Measurements from ENCODE around the gene STMN1. TPM values are rescaled to one million over a fixed set of nuclear protein-coding genes. Genes with fewer than 3 reads are reported as not detected.

The STMN1 gene
- 177 and 206 TPM in 2 replicates for total RNA-seq (2014; rRNA removed)
- Bru-seq, nascent RNA: percentile 71 among the genes with signal in this experiment
- percentile 83 among the genes with signal in this experiment for BruChase-seq, experiment 1, labeled RNA remaining after a 6-hour chase
- BruChase-seq, experiment 2, labeled RNA remaining after a 2-hour chase: percentile 56 among the genes with signal in this experiment
- long read RNA-seq, transcript STMN1-206 (5 exons, 1,504 nt): major isoform, 25 of 34 reads
- long read RNA-seq, partial matches to known transcripts: 2 of 34 reads
- long read RNA-seq, other reads (novel, unspliced or antisense): 5 of 34 reads

DNA sequence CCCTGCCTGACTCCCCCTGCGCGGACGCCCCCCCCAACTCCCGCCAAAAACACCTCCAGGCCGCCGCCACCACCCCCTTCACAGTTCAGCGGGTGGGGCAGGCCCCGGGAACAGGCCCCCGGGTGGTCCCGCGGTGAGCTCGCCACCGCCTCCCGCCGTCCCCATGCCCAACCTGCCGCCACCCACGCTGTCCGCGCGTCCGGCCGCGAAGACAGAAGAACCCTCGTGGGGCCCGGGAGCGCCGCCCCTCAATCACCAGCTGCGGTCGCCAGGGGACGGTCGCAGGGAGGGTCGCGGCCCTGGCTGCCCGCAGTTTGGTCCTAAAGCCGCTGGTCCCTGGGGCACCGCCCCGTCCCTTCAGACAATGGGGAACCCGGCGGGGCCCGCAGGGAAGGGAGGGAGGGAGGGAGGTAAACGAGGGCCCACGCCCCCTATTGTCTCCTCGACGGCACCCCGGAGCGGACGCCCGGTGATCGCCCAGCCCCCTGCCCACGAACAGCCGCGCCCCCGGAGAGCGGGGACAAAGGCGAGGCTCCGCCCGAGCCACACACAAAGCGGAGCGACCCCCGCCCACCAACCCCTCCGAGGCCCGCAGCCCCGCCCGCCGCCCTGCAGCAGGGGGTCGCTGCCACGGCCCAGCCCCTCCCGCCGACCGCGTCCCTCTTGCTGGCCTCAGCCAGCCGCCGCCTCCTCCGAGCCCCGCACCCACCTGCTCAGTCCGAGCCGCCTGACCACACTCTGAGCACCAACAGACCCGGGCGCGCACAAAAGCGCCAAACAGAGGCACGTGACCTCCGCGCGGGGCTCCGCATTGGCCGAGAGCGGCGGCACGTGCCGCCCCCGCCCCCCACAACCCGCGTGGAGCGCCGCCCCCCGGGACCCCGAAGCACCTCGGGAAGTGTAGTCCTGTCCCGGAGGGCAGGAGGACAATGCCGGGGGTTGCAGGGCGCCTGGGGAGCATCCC lies at the start of gene STMN1:
Gene STMN1 (minus strand): TSS at position 740 of the 964 bp plus-strand sequence. CDS start 1,743 bp downstream, outside the sequence.
- peak within 1 kb of the TSS; percentile 78 for H3K4me3 ChIP-seq (ENCODE audit: low read length)
- H3K9me2 ChIP-seq (replicated peaks; ENCODE audit: low read length): no peaks in the 10 kb centered on the region
- peaks cover 32% of the 10 kb centered on the region for H3K79me2 ChIP-seq (ENCODE audit: low read length)
- H3K27ac ChIP-seq (ENCODE audit: low read length): peak within 1 kb of the TSS; percentile 21
- H2AFZ ChIP-seq (ENCODE audit: low read length): peak within 1 kb of the TSS; percentile 90
- peaks cover 21% of the 10 kb centered on the region for H3K4me1 ChIP-seq (ENCODE audit: insufficient read depth, low read length)
- DNase-seq: peak; percentile 86
- no peaks in the 10 kb centered on the region for H3K27me3 ChIP-seq (ENCODE audit: low read length)
- POLR2A ChIA-PET (ENCODE audit: unreplicated experiment): interaction anchor here (0.6 kb wide), 1 partner anchor 351 kb away, joined by 5 read pairs; no protein-coding TSS in a partner anchor
- peaks cover 25% of the 10 kb centered on the region for H3K36me3 ChIP-seq (ENCODE audit: low read depth, low read length)
- ATAC-seq: peak; percentile 78
- intact Hi-C loops (cut with micrococcal nuclease): loop anchor here (2.0 kb wide), 1 partner anchor 93 kb away; the partner anchor contains the start of gene PAFAH2
- peak within 1 kb of the TSS; percentile 71 for H3K9ac ChIP-seq (ENCODE audit: low read length)
- BruUV-seq (replicated peaks): no TSS peak
- CTCF ChIA-PET: interaction anchor here (2.0 kb wide), 1 partner anchor 11 kb away, joined by 8 read pairs; no protein-coding TSS in a partner anchor
- H3K4me2 ChIP-seq (ENCODE audit: low read length): peak within 1 kb of the TSS; percentile 92
- H3F3A ChIP-seq (ENCODE audit: low read length, unreplicated experiment): no peaks in the 10 kb centered on the region
- no peaks in the 10 kb centered on the region for H3K9me3 ChIP-seq (ENCODE audit: low read length)
- H4K20me1 ChIP-seq (ENCODE audit: low read length): peaks cover 14% of the 10 kb centered on the region; the same call in 1 of the 2 replicates
- TF ChIP-seq, protein P1, sequence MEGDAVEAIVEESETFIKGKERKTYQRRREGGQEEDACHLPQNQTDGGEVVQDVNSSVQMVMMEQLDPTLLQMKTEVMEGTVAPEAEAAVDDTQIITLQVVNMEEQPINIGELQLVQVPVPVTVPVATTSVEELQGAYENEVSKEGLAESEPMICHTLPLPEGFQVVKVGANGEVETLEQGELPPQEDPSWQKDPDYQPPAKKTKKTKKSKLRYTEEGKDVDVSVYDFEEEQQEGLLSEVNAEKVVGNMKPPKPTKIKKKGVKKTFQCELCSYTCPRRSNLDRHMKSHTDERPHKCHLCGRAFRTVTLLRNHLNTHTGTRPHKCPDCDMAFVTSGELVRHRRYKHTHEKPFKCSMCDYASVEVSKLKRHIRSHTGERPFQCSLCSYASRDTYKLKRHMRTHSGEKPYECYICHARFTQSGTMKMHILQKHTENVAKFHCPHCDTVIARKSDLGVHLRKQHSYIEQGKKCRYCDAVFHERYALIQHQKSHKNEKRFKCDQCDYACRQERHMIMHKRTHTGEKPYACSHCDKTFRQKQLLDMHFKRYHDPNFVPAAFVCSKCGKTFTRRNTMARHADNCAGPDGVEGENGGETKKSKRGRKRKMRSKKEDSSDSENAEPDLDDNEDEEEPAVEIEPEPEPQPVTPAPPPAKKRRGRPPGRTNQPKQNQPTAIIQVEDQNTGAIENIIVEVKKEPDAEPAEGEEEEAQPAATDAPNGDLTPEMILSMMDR (conservative IDR thresholded peaks at IDR 0.05; ENCODE audit: low read depth, low read length): no peak
- TF ChIP-seq EZH2phosphoT487 (IDR thresholded peaks at IDR 0.05; ENCODE audit: borderline replicate concordance, low read length) (no peak), EZH2 (IDR thresholded peaks at IDR 0.05; ENCODE audit: low read length, unreplicated experiment) (no peak)

DNA sequence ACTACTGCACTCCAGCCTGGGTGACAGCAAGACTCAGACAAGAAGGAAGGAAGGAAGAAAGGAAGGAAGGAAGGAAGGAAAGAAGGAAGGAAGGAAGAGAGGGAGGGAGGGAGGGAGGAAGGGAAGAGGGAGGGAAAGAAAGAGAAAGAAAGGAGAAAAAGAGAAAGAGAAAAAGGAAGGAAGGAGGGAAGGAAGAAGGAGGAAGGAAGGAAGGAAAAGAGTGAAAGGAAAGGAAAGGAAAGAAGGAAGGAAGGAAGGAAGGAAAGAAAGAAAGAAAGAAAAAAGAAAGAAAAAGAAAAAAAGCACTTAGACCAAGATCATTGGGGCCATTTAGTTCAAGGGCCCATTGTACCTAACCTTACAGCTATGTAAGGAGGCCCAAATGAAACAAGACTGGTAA lies 49.3 kb upstream of the STMN1 start:
- ATAC-seq (no peak), DNase-seq (no peak)
- no peak overlapping the region for H2AFZ ChIP-seq (ENCODE audit: low read length)
- BruUV-seq (replicated peaks): no TSS peak
- TF ChIP-seq EZH2 (IDR thresholded peaks at IDR 0.05; ENCODE audit: low read length, unreplicated experiment) (no peak), EZH2phosphoT487 (IDR thresholded peaks at IDR 0.05; ENCODE audit: borderline replicate concordance, low read length) (no peak)
- TF ChIP-seq, protein P1 (conservative IDR thresholded peaks at IDR 0.05; ENCODE audit: low read depth, low read length): no peak
- H3K9me2 ChIP-seq (replicated peaks; ENCODE audit: low read length): no peaks in the 10 kb centered on the region
- intact Hi-C loops (cut with micrococcal nuclease): no loop called here
- H3K4me1 ChIP-seq (ENCODE audit: insufficient read depth, low read length): peaks cover 8% of the 10 kb centered on the region
- no peak overlapping the region for H3K27ac ChIP-seq (ENCODE audit: low read length)
- no peaks in the 10 kb centered on the region for H3K79me2 ChIP-seq (ENCODE audit: low read length)
- no peak overlapping the region for H3K9ac ChIP-seq (ENCODE audit: low read length)
- H3K36me3 ChIP-seq (ENCODE audit: low read depth, low read length): no peaks in the 10 kb centered on the region
- ChIA-PET CTCF (no interaction called here), POLR2A (ENCODE audit: unreplicated experiment) (no interaction called here)
- no peak overlapping the region for H3K4me3 ChIP-seq (ENCODE audit: low read length)
- H3F3A ChIP-seq (ENCODE audit: low read length, unreplicated experiment): no peaks in the 10 kb centered on the region
- no peaks in the 10 kb centered on the region for H3K27me3 ChIP-seq (ENCODE audit: low read length)
- no peak overlapping the region for H3K4me2 ChIP-seq (ENCODE audit: low read length)
- H3K9me3 ChIP-seq (ENCODE audit: low read length): no peaks in the 10 kb centered on the region
- H4K20me1 ChIP-seq (ENCODE audit: low read length): no peaks in the 10 kb centered on the region

Measured in PC-3 (cell line).